Large intestine (tissue), 3 donors: ENCODE data around the gene ZBTB24. TPM values are rescaled to one million over a fixed set of nuclear protein-coding genes. Genes with fewer than 3 reads are reported as not detected.

Experiments
- DNase-seq, 2 donors: peaks; one replicate each; pipeline versions ENCODE4 v3.0.0 to v3.0.0-alpha.2; 2013
- H3K27ac ChIP-seq: one replicate; pipeline ENCODE4 v1.5.1; 2013; ENCODE audit warnings: low read length
- H3K27me3 ChIP-seq: 2 replicates; pipeline ENCODE4 v1.6.1; 2013; ENCODE audit warnings: low read length; ENCODE audit not compliant: control insufficient read depth, insufficient read depth
- H3K36me3 ChIP-seq: 2 replicates; pipeline ENCODE4 v1.6.1; 2013; ENCODE audit warnings: low read length; ENCODE audit not compliant: control insufficient read depth, insufficient read depth
- H3K4me1 ChIP-seq: one replicate; pipeline ENCODE4 v1.6.1; 2013; ENCODE audit warnings: low read length; ENCODE audit not compliant: control insufficient read depth, insufficient read depth
- H3K4me3 ChIP-seq: one replicate; pipeline ENCODE4 v1.5.1; 2013; ENCODE audit warnings: low read length
- H3K9me3 ChIP-seq: one replicate; pipeline ENCODE4 v1.6.1; 2013; ENCODE audit warnings: mild to moderate bottlenecking, low read depth, low read length, moderate library complexity; ENCODE audit not compliant: control insufficient read depth
- WGBS: methylation state at CpG from one replicate; pipeline ENCODE4 v1.1.5; 2013; ENCODE audit warnings: low lambda C conversion rate; ENCODE audit not compliant: insufficient coverage; 5-methylcytosine and 5-hydroxymethylcytosine counted together
- polyA plus RNA-seq: library from polyadenylated mRNA; unstranded; fragments of 120-200 nt; gene quantifications from one replicate; pipeline ENCODE4 v1.2.1, GENCODE V29; 2013

Gene ZBTB24
- polyA plus RNA-seq, 1 donor: 10.7 TPM

GRCh38 chr6:109451376-109451775 lies 31.6 kb downstream of the ZBTB24 start:
- H3K27me3 ChIP-seq: no peaks in the 10 kb centered on the region
- peaks cover 12% of the 10 kb centered on the region for H3K4me1 ChIP-seq
- no peak for DNase-seq
- no peak overlapping the region for H3K4me3 ChIP-seq
- WGBS: no CpG with 5 or more reads among the region's 7 CpGs
- H3K36me3 ChIP-seq: peaks cover 69% of the 10 kb centered on the region
- H3K9me3 ChIP-seq: peaks cover 3% of the 10 kb centered on the region
- H3K27ac ChIP-seq: no peak overlapping the region

- no peak overlapping the region for H3K4me3 ChIP-seq
- DNase-seq: no peak
- H3K27me3 ChIP-seq: no peaks in the 10 kb centered on the region
- no CpG with 5 or more reads among the region's 3 CpGs for WGBS
- peaks cover 12% of the 10 kb centered on the region for H3K4me1 ChIP-seq
- H3K27ac ChIP-seq: no peak overlapping the region
- H3K36me3 ChIP-seq: peaks cover 75% of the 10 kb centered on the region
- peaks cover 3% of the 10 kb centered on the region for H3K9me3 ChIP-seq
These were observed 32.2 kb downstream of the ZBTB24 start for GRCh38 chr6:109450801-109451200.

- no peak overlapping the region for H3K27ac ChIP-seq
- H3K4me1 ChIP-seq: peaks cover 12% of the 10 kb centered on the region
- no peak overlapping the region for H3K4me3 ChIP-seq
- H3K27me3 ChIP-seq: no peaks in the 10 kb centered on the region
- peaks cover 3% of the 10 kb centered on the region for H3K9me3 ChIP-seq
- DNase-seq: no peak
- H3K36me3 ChIP-seq: peaks cover 83% of the 10 kb centered on the region
- no CpG with 5 or more reads among the region's 16 CpGs for WGBS
These were observed 33.0 kb downstream of the ZBTB24 start for GRCh38 chr6:109449795-109450673.

- no peak overlapping the region for H3K4me3 ChIP-seq
- no peak for DNase-seq
- H3K36me3 ChIP-seq: peaks cover 91% of the 10 kb centered on the region
- peaks cover 3% of the 10 kb centered on the region for H3K9me3 ChIP-seq
- H3K27ac ChIP-seq: no peak overlapping the region
- no CpG with 5 or more reads among the region's 19 CpGs for WGBS
- peaks cover 9% of the 10 kb centered on the region for H3K4me1 ChIP-seq
- H3K27me3 ChIP-seq: no peaks in the 10 kb centered on the region
These were observed 33.8 kb downstream of the ZBTB24 start for GRCh38 chr6:109449064-109449794.

GRCh38 chr6:109448615-109449014 lies 34.4 kb downstream of the ZBTB24 start:
- Histone ChIP-seq H3K27me3 (no peaks in the 10 kb centered on the region), H3K4me1 (peaks cover 3% of the 10 kb centered on the region), H3K27ac (no peak overlapping the region), H3K4me3 (no peak overlapping the region), H3K9me3 (peaks cover 2% of the 10 kb centered on the region), H3K36me3 (peaks cover 93% of the 10 kb centered on the region)
- WGBS: no CpG with 5 or more reads among the region's 7 CpGs
- no peak for DNase-seq

GRCh38 chr6:109447878-109448555 lies 35.0 kb downstream of the ZBTB24 start:
- H3K27me3 ChIP-seq: no peaks in the 10 kb centered on the region
- H3K36me3 ChIP-seq: peaks cover 93% of the 10 kb centered on the region
- no CpG with 5 or more reads among the region's 8 CpGs for WGBS
- no peak for DNase-seq
- H3K4me1 ChIP-seq: no peaks in the 10 kb centered on the region
- H3K9me3 ChIP-seq: no peaks in the 10 kb centered on the region
- H3K4me3 ChIP-seq: no peak overlapping the region
- no peak overlapping the region for H3K27ac ChIP-seq

GRCh38 chr6:109447087-109447486 lies 35.9 kb downstream of the ZBTB24 start:
- Histone ChIP-seq H3K27me3 (no peaks in the 10 kb centered on the region), H3K27ac (no peak overlapping the region), H3K4me3 (no peak overlapping the region), H3K36me3 (peaks cover 92% of the 10 kb centered on the region), H3K4me1 (peaks cover 4% of the 10 kb centered on the region), H3K9me3 (no peaks in the 10 kb centered on the region)
- no CpG with 5 or more reads among the region's 10 CpGs for WGBS
- DNase-seq: no peak

- no peaks in the 10 kb centered on the region for H3K27me3 ChIP-seq
- peaks cover 86% of the 10 kb centered on the region for H3K36me3 ChIP-seq
- no peak overlapping the region for H3K4me3 ChIP-seq
- H3K27ac ChIP-seq: no peak overlapping the region
- no peaks in the 10 kb centered on the region for H3K9me3 ChIP-seq
- WGBS: no CpG with 5 or more reads among the region's 8 CpGs
- peaks cover 7% of the 10 kb centered on the region for H3K4me1 ChIP-seq
- no peak for DNase-seq
These were observed 36.5 kb downstream of the ZBTB24 start for GRCh38 chr6:109446541-109446940.

- Histone ChIP-seq H3K9me3 (no peaks in the 10 kb centered on the region), H3K27ac (no peak overlapping the region), H3K27me3 (no peaks in the 10 kb centered on the region), H3K4me3 (no peak overlapping the region), H3K36me3 (peaks cover 83% of the 10 kb centered on the region), H3K4me1 (peaks cover 7% of the 10 kb centered on the region)
- no CpG with 5 or more reads among the region's 15 CpGs for WGBS
- DNase-seq: no peak
These were observed 36.9 kb downstream of the ZBTB24 start for GRCh38 chr6:109446072-109446471.

- Histone ChIP-seq H3K27me3 (no peaks in the 10 kb centered on the region), H3K4me1 (peaks cover 7% of the 10 kb centered on the region), H3K27ac (no peak overlapping the region), H3K36me3 (peaks cover 78% of the 10 kb centered on the region), H3K4me3 (no peak overlapping the region), H3K9me3 (no peaks in the 10 kb centered on the region)
- WGBS: 80% methylated on average over 1 of the region's 9 CpGs
- DNase-seq: no peak
These were observed 37.6 kb downstream of the ZBTB24 start for GRCh38 chr6:109445382-109445781.
